GM15510 (cell line): ENCODE results near the gene ALPL.

Experiments used
- POLR2A ChIP-seq: IDR thresholded peaks from 3 replicates; pipeline ENCODE4 v1.6.1; 2011; ENCODE audit warnings: borderline replicate concordance; ENCODE audit not compliant: insufficient read length; ENCODE audit errors: extremely low read depth

The ALPL gene

GRCh38 chr1:21509351-21510112, at the start of gene ALPL:
Gene ALPL, plus strand, starts transcription at chr1:21509423. Its CDS starts 44,659 bp downstream, at chr1:21554082.
- TF ChIP-seq POLR2A, result no peak

- no peak for TF ChIP-seq POLR2A
Measured at GRCh38 chr1:21468599-21468998, 40.6 kb upstream of the ALPL start.

- TF ChIP-seq POLR2A, result no peak
Measured at GRCh38 chr1:21469581-21469980, 39.6 kb upstream of the ALPL start.

GRCh38 chr1:21472861-21473260, 36.4 kb upstream of the ALPL start:
- no peak for TF ChIP-seq POLR2A

GRCh38 chr1:21478356-21478755, 30.9 kb upstream of the ALPL start:
- TF ChIP-seq POLR2A, result no peak

- TF ChIP-seq POLR2A, result no peak
Measured at GRCh38 chr1:21489146-21489545, 20.1 kb upstream of the ALPL start.

GRCh38 chr1:21490774-21491487, 18.3 kb upstream of the ALPL start:
- no peak for TF ChIP-seq POLR2A

GRCh38 chr1:21491488-21492355, 17.5 kb upstream of the ALPL start:
- no peak for TF ChIP-seq POLR2A

- TF ChIP-seq POLR2A, result no peak
Measured at GRCh38 chr1:21492356-21492625, 16.9 kb upstream of the ALPL start.

GRCh38 chr1:21494196-21494595, 15.0 kb upstream of the ALPL start:
- TF ChIP-seq POLR2A, result no peak

- TF ChIP-seq POLR2A, result no peak
Measured at GRCh38 chr1:21495225-21495820, 13.9 kb upstream of the ALPL start.

- no peak for TF ChIP-seq POLR2A
Measured at GRCh38 chr1:21496063-21496462, 13.2 kb upstream of the ALPL start.

- TF ChIP-seq POLR2A, result no peak
Measured at GRCh38 chr1:21496886-21497285, 12.3 kb upstream of the ALPL start.

- no peak for TF ChIP-seq POLR2A
Measured at GRCh38 chr1:21497466-21498061, 11.7 kb upstream of the ALPL start.

- no peak for TF ChIP-seq POLR2A
Measured at GRCh38 chr1:21499283-21499950, 9.8 kb upstream of the ALPL start.
